ENCODE measurements around the gene NOL6.
"Not testable (repeated sequence)": the region's sequence is repeated elsewhere in the genome, so short reads cannot be mapped to it uniquely, and the experiment has no call there.

The NOL6 gene, protein sequence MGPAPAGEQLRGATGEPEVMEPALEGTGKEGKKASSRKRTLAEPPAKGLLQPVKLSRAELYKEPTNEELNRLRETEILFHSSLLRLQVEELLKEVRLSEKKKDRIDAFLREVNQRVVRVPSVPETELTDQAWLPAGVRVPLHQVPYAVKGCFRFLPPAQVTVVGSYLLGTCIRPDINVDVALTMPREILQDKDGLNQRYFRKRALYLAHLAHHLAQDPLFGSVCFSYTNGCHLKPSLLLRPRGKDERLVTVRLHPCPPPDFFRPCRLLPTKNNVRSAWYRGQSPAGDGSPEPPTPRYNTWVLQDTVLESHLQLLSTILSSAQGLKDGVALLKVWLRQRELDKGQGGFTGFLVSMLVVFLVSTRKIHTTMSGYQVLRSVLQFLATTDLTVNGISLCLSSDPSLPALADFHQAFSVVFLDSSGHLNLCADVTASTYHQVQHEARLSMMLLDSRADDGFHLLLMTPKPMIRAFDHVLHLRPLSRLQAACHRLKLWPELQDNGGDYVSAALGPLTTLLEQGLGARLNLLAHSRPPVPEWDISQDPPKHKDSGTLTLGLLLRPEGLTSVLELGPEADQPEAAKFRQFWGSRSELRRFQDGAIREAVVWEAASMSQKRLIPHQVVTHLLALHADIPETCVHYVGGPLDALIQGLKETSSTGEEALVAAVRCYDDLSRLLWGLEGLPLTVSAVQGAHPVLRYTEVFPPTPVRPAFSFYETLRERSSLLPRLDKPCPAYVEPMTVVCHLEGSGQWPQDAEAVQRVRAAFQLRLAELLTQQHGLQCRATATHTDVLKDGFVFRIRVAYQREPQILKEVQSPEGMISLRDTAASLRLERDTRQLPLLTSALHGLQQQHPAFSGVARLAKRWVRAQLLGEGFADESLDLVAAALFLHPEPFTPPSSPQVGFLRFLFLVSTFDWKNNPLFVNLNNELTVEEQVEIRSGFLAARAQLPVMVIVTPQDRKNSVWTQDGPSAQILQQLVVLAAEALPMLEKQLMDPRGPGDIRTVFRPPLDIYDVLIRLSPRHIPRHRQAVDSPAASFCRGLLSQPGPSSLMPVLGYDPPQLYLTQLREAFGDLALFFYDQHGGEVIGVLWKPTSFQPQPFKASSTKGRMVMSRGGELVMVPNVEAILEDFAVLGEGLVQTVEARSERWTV

GRCh38 chr9:33473643-33474352, at the start of gene NOL6:
Gene NOL6, minus strand, starts transcription at chr9:33473924. Its CDS starts 82 bp downstream, at chr9:33473842.
- in situ Hi-C loops (cut with HindIII; ENCODE audit: low sequenced_read_pairs): no loop called here

DNA sequence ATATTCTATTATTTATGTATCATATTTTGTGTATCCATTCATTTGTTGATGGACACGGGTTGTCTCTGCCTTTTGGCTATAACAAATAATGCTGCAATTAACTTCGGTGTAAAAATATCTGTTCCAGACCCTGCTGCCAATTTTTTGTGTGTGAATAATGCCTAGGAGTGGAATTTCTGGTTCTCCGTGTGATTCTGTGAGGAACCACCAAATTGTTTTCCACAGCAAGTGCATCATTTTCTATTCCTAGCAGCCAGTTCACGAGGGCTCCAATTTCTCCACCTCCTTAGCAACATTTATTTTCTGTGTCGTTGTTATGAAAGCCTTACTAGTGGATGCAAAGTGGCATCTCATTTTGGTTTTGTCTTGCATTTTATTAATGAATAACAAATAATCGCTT, 48.1 kb upstream of the NOL6 start:
- in situ Hi-C loops (cut with HindIII; ENCODE audit: low sequenced_read_pairs): not testable (repeated sequence)

DNA sequence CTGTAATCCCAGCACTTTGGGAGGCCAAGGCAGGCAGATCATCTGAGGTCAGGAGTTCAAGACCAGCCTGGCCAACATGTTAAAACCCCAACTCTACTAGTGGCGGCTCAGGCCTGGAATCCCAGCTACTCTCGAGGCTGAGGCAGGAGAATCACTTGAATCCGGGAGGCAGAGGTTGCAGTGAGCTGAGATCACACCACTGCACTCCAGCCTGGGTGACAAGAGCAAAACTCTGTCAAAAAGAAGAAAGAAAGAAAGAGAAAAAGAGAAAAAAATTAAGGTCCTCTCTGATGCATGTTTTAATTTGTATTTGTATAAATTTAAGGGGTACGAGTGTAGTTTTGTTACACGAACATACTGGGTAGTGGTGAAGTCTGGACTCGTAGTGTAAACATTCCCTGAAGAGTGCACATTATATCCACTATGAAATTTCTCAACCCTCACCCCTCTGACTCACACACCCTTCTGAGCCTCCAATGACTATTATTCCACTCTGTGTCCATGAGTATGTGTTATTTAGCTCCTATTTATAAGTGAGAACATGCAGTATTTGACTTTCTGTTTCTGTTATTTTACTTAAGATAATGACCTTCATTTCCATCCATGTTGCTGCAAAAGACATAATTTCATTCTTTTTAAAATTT, 44.3 kb upstream of the NOL6 start:
- in situ Hi-C loops (cut with HindIII; ENCODE audit: low sequenced_read_pairs): not testable (repeated sequence)

DNA sequence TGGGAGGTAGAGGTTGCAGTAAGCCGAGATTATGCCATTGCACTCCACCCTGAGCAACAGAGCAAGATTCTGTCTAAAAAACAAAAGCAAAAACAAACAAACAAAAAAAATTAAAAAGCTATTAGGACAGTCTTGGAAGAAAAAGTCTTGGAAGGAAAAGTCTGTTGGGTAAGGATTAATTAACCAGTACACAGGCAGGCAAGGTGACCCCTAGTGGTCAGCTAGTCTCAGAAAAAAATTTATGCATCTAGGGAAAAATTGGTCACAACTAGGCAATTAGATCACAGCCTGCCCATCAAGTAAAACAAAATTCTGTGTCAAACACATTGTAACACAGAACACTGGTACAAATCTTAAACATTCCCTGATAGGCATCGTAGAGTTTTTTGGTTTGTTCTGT, 43.6 kb upstream of the NOL6 start:
- in situ Hi-C loops (cut with HindIII; ENCODE audit: low sequenced_read_pairs): no loop called here

DNA sequence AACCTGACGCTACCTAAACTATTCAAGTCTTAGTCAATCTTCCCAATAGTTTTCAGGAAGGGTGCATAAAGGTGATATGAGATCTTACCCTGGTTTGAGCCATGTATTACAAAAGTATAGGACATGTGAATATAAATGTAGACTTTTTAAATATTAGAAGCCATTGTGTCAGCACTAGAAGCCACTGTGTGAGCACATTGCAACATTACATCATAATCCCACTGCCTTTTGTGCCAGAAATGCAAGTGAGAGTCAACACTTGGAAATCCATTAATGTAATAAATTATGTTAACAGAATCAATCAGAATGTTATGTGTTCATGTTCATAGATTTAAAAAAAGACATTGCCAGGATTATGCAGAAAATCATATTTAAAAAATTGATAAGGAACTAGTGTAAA, 42.7 kb upstream of the NOL6 start:
- in situ Hi-C loops (cut with HindIII; ENCODE audit: low sequenced_read_pairs): not testable (repeated sequence)

GRCh38 chr9:33515342-33515995, 41.7 kb upstream of the NOL6 start:
- in situ Hi-C loops (cut with HindIII; ENCODE audit: low sequenced_read_pairs): not testable (repeated sequence)

- in situ Hi-C loops (cut with HindIII; ENCODE audit: low sequenced_read_pairs): not testable (repeated sequence)
Observed at GRCh38 chr9:33512535-33512934, 38.8 kb upstream of the NOL6 start.

- in situ Hi-C loops (cut with HindIII; ENCODE audit: low sequenced_read_pairs): not testable (repeated sequence)
Observed at GRCh38 chr9:33511184-33511517, 37.4 kb upstream of the NOL6 start.

DNA sequence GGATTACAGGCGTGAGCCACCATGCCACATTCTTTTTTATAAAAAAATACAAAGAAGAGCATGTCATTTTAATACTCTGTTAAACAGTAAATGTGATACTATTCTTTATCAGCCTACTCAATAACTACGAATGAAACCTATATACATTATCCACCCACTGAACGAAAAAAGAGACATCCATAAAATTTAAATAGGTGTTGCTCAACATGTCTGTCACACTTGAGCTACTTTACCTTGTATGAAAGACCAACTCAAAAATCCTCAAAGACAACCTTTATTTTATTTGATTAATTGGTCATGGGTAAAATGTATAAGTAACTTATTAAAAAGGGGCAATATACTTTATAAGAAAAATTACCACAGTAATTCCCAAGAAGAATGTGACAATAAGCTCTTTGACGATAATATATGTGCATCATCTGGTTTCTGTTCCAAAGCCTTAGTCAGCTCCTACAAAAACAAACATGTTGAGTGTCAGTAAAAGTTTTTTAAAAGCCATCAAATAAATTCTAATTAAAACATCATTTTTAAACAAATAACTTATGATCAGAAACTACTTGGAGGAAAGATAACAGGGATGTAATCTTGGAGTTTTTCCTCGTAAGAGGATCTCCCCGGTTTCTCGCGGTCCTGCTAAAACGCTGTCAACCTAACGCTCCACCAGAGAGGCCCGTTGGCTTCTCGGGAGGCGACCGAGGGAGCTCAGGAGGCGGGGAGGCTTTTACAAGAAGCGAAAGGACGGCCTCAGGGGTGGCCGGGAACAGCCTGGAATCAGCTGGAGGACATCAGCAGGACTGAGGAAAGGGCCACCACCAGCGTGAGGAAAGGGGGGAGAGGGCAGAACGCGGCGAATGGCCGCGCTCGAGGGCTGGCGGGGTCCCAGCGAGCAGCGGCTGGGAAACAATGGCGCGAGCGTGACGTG, 36.8 kb upstream of the NOL6 start:
- in situ Hi-C loops (cut with HindIII; ENCODE audit: low sequenced_read_pairs): no loop called here

DNA sequence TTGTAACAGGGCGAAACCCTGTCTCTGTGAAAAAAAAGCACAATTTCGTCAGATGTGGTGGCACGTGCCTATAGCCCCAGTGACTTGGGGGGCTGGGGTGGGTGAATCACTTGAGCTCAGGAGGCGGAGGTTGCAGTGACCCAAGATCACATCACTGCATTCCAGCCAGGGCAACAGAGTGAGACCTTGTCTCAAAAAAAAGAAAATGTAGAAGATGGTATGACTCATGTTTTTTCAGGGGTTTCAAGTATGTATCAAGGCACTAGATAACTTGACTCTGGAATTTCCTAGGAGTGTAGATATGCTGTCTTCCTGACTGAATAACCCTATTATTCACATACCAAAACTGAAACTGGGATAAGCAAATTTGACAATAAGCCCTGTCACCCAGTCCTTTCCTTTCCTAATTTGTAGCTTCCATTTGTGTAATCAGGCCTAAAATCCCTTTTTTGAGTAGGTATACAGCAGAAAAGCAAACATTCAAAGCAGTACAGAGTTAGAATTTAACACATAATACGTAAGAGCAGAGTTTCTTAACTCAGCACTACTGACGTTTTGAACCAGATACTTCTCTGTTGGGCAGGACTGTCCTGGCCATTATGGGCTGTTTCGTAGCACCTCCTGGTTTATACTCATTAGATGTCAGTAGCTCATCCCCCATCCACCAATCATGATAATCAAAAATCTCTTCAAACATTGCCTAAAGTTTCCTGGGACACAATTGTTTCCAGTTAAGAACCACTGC, 33.1 kb upstream of the NOL6 start:
- in situ Hi-C loops (cut with HindIII; ENCODE audit: low sequenced_read_pairs): no loop called here

DNA sequence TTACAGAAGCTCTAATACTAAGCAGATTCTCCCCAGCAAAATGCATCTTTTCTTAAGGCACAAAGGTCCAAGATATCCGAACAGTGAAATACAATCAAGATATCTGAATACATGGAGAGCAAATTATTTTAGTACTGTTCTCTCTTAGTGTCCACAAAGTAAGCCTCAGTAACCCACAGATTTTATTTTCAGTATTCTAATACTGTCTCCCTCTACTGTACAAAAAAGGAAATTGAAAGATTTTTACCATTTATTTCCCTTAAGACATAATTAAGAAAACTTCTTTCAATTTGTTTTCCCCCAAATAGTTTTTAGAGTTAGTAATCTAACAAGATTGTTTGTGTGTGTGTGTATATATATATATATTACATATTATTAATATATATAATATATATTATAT, 24.7 kb upstream of the NOL6 start:
- in situ Hi-C loops (cut with HindIII; ENCODE audit: low sequenced_read_pairs): no loop called here

DNA sequence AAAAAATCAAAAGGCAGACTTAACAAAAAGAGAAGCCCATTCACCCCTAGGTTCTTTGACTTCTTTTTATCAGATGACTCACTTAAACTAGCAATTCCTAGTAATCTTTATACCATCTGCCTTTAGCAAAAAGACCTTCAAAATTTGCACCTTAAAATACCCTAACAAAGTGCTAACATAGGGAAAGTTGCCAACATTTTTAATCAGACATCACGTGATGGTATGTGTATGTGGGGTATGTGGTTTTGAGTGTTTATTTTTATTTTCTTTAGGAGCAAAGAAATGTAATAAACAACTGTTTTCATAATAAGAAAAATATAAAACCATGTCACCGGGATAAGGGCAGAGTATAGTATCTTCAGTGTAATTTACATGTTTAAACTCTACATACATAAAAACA, 20.1 kb upstream of the NOL6 start:
- in situ Hi-C loops (cut with HindIII; ENCODE audit: low sequenced_read_pairs): not testable (repeated sequence)

DNA sequence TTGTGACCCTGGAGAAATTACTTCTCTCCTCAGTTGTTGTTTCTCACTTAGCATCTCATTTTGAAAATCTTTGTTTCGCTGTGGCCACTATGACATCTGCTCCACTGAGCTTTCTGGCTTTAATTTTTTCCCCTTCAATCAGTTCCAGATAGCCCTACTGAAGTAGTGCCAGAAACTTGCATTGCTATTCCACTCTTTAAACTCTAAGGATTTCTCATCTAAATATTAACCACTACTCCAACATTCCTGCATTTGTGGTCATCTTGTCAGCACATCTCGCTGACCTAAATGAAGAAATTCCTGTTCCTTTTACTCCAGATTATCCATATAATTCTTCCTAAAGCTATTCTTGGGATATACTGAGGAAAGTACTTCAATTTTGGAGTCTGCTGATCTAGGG, 15.3 kb upstream of the NOL6 start:
- in situ Hi-C loops (cut with HindIII; ENCODE audit: low sequenced_read_pairs): no loop called here

- in situ Hi-C loops (cut with HindIII; ENCODE audit: low sequenced_read_pairs): not testable (repeated sequence)
Observed at GRCh38 chr9:33485312-33485711, 11.6 kb upstream of the NOL6 start.

DNA sequence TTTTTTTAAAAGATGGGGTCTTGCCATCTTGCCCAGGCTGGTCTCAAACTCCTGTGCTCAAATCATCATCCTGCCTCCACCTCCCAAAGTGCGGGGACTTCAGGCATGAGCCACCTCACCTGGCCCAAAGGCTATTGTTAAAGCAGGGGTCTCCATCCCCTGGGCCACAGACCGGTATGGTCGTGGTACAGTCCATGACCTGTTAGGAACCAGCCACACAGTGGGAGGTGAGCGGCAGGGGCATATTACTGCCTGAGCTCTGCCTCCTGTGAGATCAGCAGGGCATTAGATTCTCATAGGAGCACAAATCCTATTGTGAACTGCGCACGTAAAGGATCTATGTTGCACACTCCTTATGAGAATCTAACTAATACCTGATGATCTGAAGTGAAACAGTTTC, 7.3 kb upstream of the NOL6 start:
- in situ Hi-C loops (cut with HindIII; ENCODE audit: low sequenced_read_pairs): no loop called here

GRCh38 chr9:33480106-33480505, 6.4 kb upstream of the NOL6 start:
- in situ Hi-C loops (cut with HindIII; ENCODE audit: low sequenced_read_pairs): no loop called here

- in situ Hi-C loops (cut with HindIII; ENCODE audit: low sequenced_read_pairs): no loop called here
Observed at GRCh38 chr9:33476503-33476902, 2.8 kb upstream of the NOL6 start.

DNA sequence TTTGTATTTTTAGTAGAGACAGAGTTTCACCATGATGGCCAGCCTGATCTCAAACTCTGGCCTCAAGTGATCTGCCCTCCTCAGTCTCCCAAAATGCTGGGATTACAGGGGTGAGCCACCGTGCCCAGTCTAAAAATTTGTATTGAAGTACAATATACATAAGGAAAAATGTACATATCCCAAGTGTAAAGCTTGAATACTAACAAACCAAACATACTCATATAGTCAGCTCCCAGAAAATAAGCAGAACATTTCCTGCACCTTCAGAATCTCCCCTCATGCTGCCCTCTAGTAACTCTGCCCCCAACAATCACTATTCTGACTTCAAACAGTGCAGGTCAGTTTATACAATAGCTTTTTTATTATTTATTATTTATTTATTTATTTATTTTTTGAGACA, 1.6 kb upstream of the NOL6 start:
- in situ Hi-C loops (cut with HindIII; ENCODE audit: low sequenced_read_pairs): no loop called here
